ENCODE data around the gene ADAMTSL3.

Gene ADAMTSL3

GRCh38 chr15:83914906-83915305 is 261.0 kb downstream of the ADAMTSL3 start:
- Histone ChIP-seq H3K4me3 (ENCODE audit: low read length in 2 of 2) (no peak overlapping the region), H3K79me1 (ENCODE audit: low read depth, low read length) (no peaks in the 10 kb centered on the region), H2BK12ac (ENCODE audit: low read length) (no peak overlapping the region), H3K36me3 (replicated peaks in 1 of 2; ENCODE audit: control insufficient read depth in 2 of 2, insufficient read depth in 2 of 2, low read length in 2 of 2) (no peaks in the 10 kb centered on the region), H3K4me2 (ENCODE audit: insufficient read depth, low read length, poor library complexity, severe bottlenecking) (no peak overlapping the region), H2AK5ac (ENCODE audit: low read depth, low read length) (no peak overlapping the region), H2BK15ac (ENCODE audit: low read length) (no peak overlapping the region), H3K27me3 (ENCODE audit: control insufficient read depth in 3 of 3, insufficient read depth in 3 of 3, low read depth in 1 of 3, low read length in 3 of 3) (no peaks in the 10 kb centered on the region), H3K4ac (ENCODE audit: low read length) (no peak overlapping the region), H2BK120ac (ENCODE audit: low read depth, low read length) (no peak overlapping the region), H2BK5ac (ENCODE audit: low read length) (no peak overlapping the region), H3K23ac (ENCODE audit: low read depth, low read length, poor library complexity) (no peak overlapping the region), H3K27ac (replicated peaks; ENCODE audit: low read length) (no peak overlapping the region), H2AFZ (ENCODE audit: low read length) (no peak overlapping the region), H3K9ac (ENCODE audit: low read depth, low read length, poor library complexity) (no peak overlapping the region), H3K14ac (ENCODE audit: low read length) (no peak overlapping the region), H3K18ac (ENCODE audit: low read length) (no peak overlapping the region), H3K9me3 (replicated peaks in 1 of 2; ENCODE audit: control insufficient read depth in 2 of 2, insufficient read depth in 1 of 2, low read depth in 1 of 2, low read length in 2 of 2) (no peaks in the 10 kb centered on the region), H3K4me1 (ENCODE audit: control insufficient read depth in 2 of 2, insufficient read depth in 1 of 2, low read depth in 1 of 2, low read length in 2 of 2) (no peaks in the 10 kb centered on the region), H4K8ac (ENCODE audit: low read depth, low read length) (no peak overlapping the region), H4K91ac (ENCODE audit: low read depth, low read length, poor library complexity) (no peak overlapping the region)
- DNase-seq (ENCODE audit: low spot score) = no peak
- WGBS, 2 donors (ENCODE audit: extremely low coverage in 2 of 2, insufficient read length in 2 of 2, insufficient replicate concordance in 1 of 2) = no CpG with 5 or more reads among the region's 1 CpG

- H3K4me3 ChIP-seq (ENCODE audit: low read length in 2 of 2) = no peak overlapping the region
- no peaks in the 10 kb centered on the region for H3K4me1 ChIP-seq (ENCODE audit: control insufficient read depth in 2 of 2, insufficient read depth in 1 of 2, low read depth in 1 of 2, low read length in 2 of 2)
- no peak overlapping the region for H2BK5ac ChIP-seq (ENCODE audit: low read length)
- H3K4ac ChIP-seq (ENCODE audit: low read length) = no peak overlapping the region
- H4K91ac ChIP-seq (ENCODE audit: low read depth, low read length, poor library complexity) = no peak overlapping the region
- H3K14ac ChIP-seq (ENCODE audit: low read length) = no peak overlapping the region
- no peak overlapping the region for H2BK12ac ChIP-seq (ENCODE audit: low read length)
- no peak overlapping the region for H3K23ac ChIP-seq (ENCODE audit: low read depth, low read length, poor library complexity)
- DNase-seq (ENCODE audit: low spot score) = no peak
- no peak overlapping the region for H2AK5ac ChIP-seq (ENCODE audit: low read depth, low read length)
- no peaks in the 10 kb centered on the region for H3K79me1 ChIP-seq (ENCODE audit: low read depth, low read length)
- H2BK15ac ChIP-seq (ENCODE audit: low read length) = no peak overlapping the region
- no peak overlapping the region for H3K9ac ChIP-seq (ENCODE audit: low read depth, low read length, poor library complexity)
- H2BK120ac ChIP-seq (ENCODE audit: low read depth, low read length) = no peak overlapping the region
- no peak overlapping the region for H3K4me2 ChIP-seq (ENCODE audit: insufficient read depth, low read length, poor library complexity, severe bottlenecking)
- no peak overlapping the region for H2AFZ ChIP-seq (ENCODE audit: low read length)
- no peak overlapping the region for H4K8ac ChIP-seq (ENCODE audit: low read depth, low read length)
- no CpG with 5 or more reads among the region's 1 CpG for WGBS, 2 donors (ENCODE audit: extremely low coverage in 2 of 2, insufficient read length in 2 of 2, insufficient replicate concordance in 1 of 2)
- no peaks in the 10 kb centered on the region for H3K27me3 ChIP-seq (ENCODE audit: control insufficient read depth in 3 of 3, insufficient read depth in 3 of 3, low read depth in 1 of 3, low read length in 3 of 3)
- no peaks in the 10 kb centered on the region for H3K36me3 ChIP-seq (replicated peaks in 1 of 2; ENCODE audit: control insufficient read depth in 2 of 2, insufficient read depth in 2 of 2, low read length in 2 of 2)
- H3K27ac ChIP-seq (replicated peaks; ENCODE audit: low read length) = no peak overlapping the region
- no peaks in the 10 kb centered on the region for H3K9me3 ChIP-seq (replicated peaks in 1 of 2; ENCODE audit: control insufficient read depth in 2 of 2, insufficient read depth in 1 of 2, low read depth in 1 of 2, low read length in 2 of 2)
- H3K18ac ChIP-seq (ENCODE audit: low read length) = no peak overlapping the region
These were observed 263.5 kb downstream of the ADAMTSL3 start for GRCh38 chr15:83917432-83917831.

- H4K91ac ChIP-seq (ENCODE audit: low read depth, low read length, poor library complexity) = no peak overlapping the region
- no peak for DNase-seq (ENCODE audit: low spot score)
- no peak overlapping the region for H3K14ac ChIP-seq (ENCODE audit: low read length)
- no peak overlapping the region for H3K9ac ChIP-seq (ENCODE audit: low read depth, low read length, poor library complexity)
- no peaks in the 10 kb centered on the region for H3K4me1 ChIP-seq (ENCODE audit: control insufficient read depth in 2 of 2, insufficient read depth in 1 of 2, low read depth in 1 of 2, low read length in 2 of 2)
- H3K4ac ChIP-seq (ENCODE audit: low read length) = no peak overlapping the region
- no peak overlapping the region for H2BK12ac ChIP-seq (ENCODE audit: low read length)
- H3K27me3 ChIP-seq (ENCODE audit: control insufficient read depth in 3 of 3, insufficient read depth in 3 of 3, low read depth in 1 of 3, low read length in 3 of 3) = no peaks in the 10 kb centered on the region
- H3K4me3 ChIP-seq (ENCODE audit: low read length in 2 of 2) = no peak overlapping the region
- no peak overlapping the region for H3K4me2 ChIP-seq (ENCODE audit: insufficient read depth, low read length, poor library complexity, severe bottlenecking)
- H3K27ac ChIP-seq (replicated peaks; ENCODE audit: low read length) = no peak overlapping the region
- H3K79me1 ChIP-seq (ENCODE audit: low read depth, low read length) = no peaks in the 10 kb centered on the region
- no peak overlapping the region for H2AK5ac ChIP-seq (ENCODE audit: low read depth, low read length)
- no peak overlapping the region for H2AFZ ChIP-seq (ENCODE audit: low read length)
- no peak overlapping the region for H3K18ac ChIP-seq (ENCODE audit: low read length)
- no peaks in the 10 kb centered on the region for H3K36me3 ChIP-seq (replicated peaks in 1 of 2; ENCODE audit: control insufficient read depth in 2 of 2, insufficient read depth in 2 of 2, low read length in 2 of 2)
- no peak overlapping the region for H2BK120ac ChIP-seq (ENCODE audit: low read depth, low read length)
- no peak overlapping the region for H3K23ac ChIP-seq (ENCODE audit: low read depth, low read length, poor library complexity)
- H2BK5ac ChIP-seq (ENCODE audit: low read length) = no peak overlapping the region
- no peak overlapping the region for H2BK15ac ChIP-seq (ENCODE audit: low read length)
- H4K8ac ChIP-seq (ENCODE audit: low read depth, low read length) = no peak overlapping the region
- H3K9me3 ChIP-seq (replicated peaks in 1 of 2; ENCODE audit: control insufficient read depth in 2 of 2, insufficient read depth in 1 of 2, low read depth in 1 of 2, low read length in 2 of 2) = no peaks in the 10 kb centered on the region
These were observed 264.1 kb downstream of the ADAMTSL3 start for GRCh38 chr15:83918011-83918410.

- DNase-seq (ENCODE audit: low spot score) = no peak
- no CpG with 5 or more reads among the region's 5 CpGs for WGBS, 2 donors (ENCODE audit: extremely low coverage in 2 of 2, insufficient read length in 2 of 2, insufficient replicate concordance in 1 of 2)
- Histone ChIP-seq H3K4me2 (ENCODE audit: insufficient read depth, low read length, poor library complexity, severe bottlenecking) (no peak overlapping the region), H2BK120ac (ENCODE audit: low read depth, low read length) (no peak overlapping the region), H3K18ac (ENCODE audit: low read length) (no peak overlapping the region), H2AK5ac (ENCODE audit: low read depth, low read length) (no peak overlapping the region), H4K8ac (ENCODE audit: low read depth, low read length) (no peak overlapping the region), H3K27ac (replicated peaks; ENCODE audit: low read length) (no peak overlapping the region), H2BK12ac (ENCODE audit: low read length) (no peak overlapping the region), H3K23ac (ENCODE audit: low read depth, low read length, poor library complexity) (no peak overlapping the region), H2AFZ (ENCODE audit: low read length) (no peak overlapping the region), H3K9me3 (replicated peaks in 1 of 2; ENCODE audit: control insufficient read depth in 2 of 2, insufficient read depth in 1 of 2, low read depth in 1 of 2, low read length in 2 of 2) (no peaks in the 10 kb centered on the region), H3K4ac (ENCODE audit: low read length) (no peak overlapping the region), H2BK15ac (ENCODE audit: low read length) (no peak overlapping the region), H3K9ac (ENCODE audit: low read depth, low read length, poor library complexity) (no peak overlapping the region), H3K36me3 (replicated peaks in 1 of 2; ENCODE audit: control insufficient read depth in 2 of 2, insufficient read depth in 2 of 2, low read length in 2 of 2) (no peaks in the 10 kb centered on the region), H3K27me3 (ENCODE audit: control insufficient read depth in 3 of 3, insufficient read depth in 3 of 3, low read depth in 1 of 3, low read length in 3 of 3) (no peaks in the 10 kb centered on the region), H2BK5ac (ENCODE audit: low read length) (no peak overlapping the region), H4K91ac (ENCODE audit: low read depth, low read length, poor library complexity) (no peak overlapping the region), H3K14ac (ENCODE audit: low read length) (no peak overlapping the region), H3K79me1 (ENCODE audit: low read depth, low read length) (no peaks in the 10 kb centered on the region), H3K4me3 (ENCODE audit: low read length in 2 of 2) (no peak overlapping the region), H3K4me1 (ENCODE audit: control insufficient read depth in 2 of 2, insufficient read depth in 1 of 2, low read depth in 1 of 2, low read length in 2 of 2) (no peaks in the 10 kb centered on the region)
These were observed 265.5 kb downstream of the ADAMTSL3 start for GRCh38 chr15:83919319-83919830.
